MCF 10A (cell line): ENCODE data around the gene DNAI2. TPM values are rescaled to one million over a fixed set of nuclear protein-coding genes. Genes with fewer than 3 reads are reported as not detected.

Experiments
- BruUV-seq: library from RNA; stranded (reverse); fragments of 400-500 nt; replicated peaks from 2 replicates; lab custom pipeline; 2021; lab: Mats Ljungman, UMichigan
- CTCF ChIA-PET: fragments of 300-600 bp; sonication (Branson Sonifier 250); formaldehyde crosslinking; extraction: SDS; loops from one replicate; lab custom pipeline; 2021; ENCODE audit warnings: antibody characterized with exemption, inconsistent platforms; lab: Yijun Ruan, JAX
- POLR2A ChIA-PET: fragments of 300-600, 350-650 bp; sonication (Branson Sonifier 250); formaldehyde crosslinking; extraction: SDS; loops from one replicate; lab custom pipeline; 2020; ENCODE audit warnings: antibody characterized with exemption, inconsistent platforms; lab: Yijun Ruan, JAX
- DNase-seq: peaks from one replicate; pipeline ENCODE4 v3.0.0-alpha.2; 2018; ENCODE audit not compliant: unreplicated experiment
- H3K27ac Mint-ChIP-seq: one replicate; pipeline ENCODE4 v1.8.0; 2022; ENCODE audit warnings: mild to moderate bottlenecking, low read depth, mixed read lengths; ENCODE audit not compliant: unreplicated experiment
- H3K27me3 Mint-ChIP-seq: one replicate; pipeline ENCODE4 v1.8.0; 2022; ENCODE audit warnings: mixed read lengths; ENCODE audit not compliant: insufficient read depth, unreplicated experiment
- H3K36me3 Mint-ChIP-seq: one replicate; pipeline ENCODE4 v1.8.0; 2022; ENCODE audit warnings: mild to moderate bottlenecking, moderate library complexity, mixed read lengths; ENCODE audit not compliant: insufficient read depth, unreplicated experiment
- H3K4me1 Mint-ChIP-seq: one replicate; pipeline ENCODE4 v1.8.0; 2022; ENCODE audit warnings: mixed read lengths; ENCODE audit not compliant: insufficient read depth, unreplicated experiment
- H3K4me3 Mint-ChIP-seq: one replicate; pipeline ENCODE4 v1.8.0; 2022; ENCODE audit warnings: mild to moderate bottlenecking, moderate library complexity, mixed read lengths; ENCODE audit not compliant: unreplicated experiment
- H3K9me3 Mint-ChIP-seq: one replicate; pipeline ENCODE4 v1.8.0; 2022; ENCODE audit warnings: mixed read lengths; ENCODE audit not compliant: unreplicated experiment
- intact Hi-C: fragments of 100-400 bp; cut with micrococcal nuclease; formaldehyde crosslinking; loops from 2 replicates; pipeline ENCODE4 v1.14.1; 2022
- total RNA-seq: library from RNA; stranded (reverse); gene quantifications from 2 replicates; pipeline ENCODE4 v1.2.3, GENCODE V29; 2022
- TF ChIP-seq, protein P1 (sequence below): fragments of 200-600 bp; IDR thresholded peaks from one replicate; pipeline ENCODE4 v1.8.0; 2022; ENCODE audit warnings: antibody characterized with exemption, mild to moderate bottlenecking; ENCODE audit not compliant: unreplicated experiment

Gene DNAI2
- total RNA-seq, 1 experiment from 2014 or later: not detected

DNA sequence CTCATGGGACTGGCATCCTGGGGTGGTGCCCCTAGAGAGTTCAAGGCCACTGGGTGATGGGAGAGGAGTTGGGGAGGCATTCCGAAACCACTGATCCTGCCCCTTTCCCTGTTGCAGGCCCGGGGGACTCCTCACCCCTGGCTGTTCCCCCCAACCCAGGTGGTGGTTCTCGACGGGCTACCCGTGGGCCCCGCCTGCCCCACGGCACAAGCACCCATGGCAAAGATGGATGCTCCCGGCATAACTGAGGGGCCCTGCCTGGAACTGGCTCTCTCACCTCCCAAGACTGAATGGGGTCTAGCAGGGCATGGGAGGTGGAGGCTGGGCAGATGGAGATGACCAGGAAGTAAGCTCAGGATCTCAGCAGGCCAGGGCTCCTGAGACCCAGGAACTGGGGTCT is 81.0 kb downstream of the DNAI2 start:
- Mint-ChIP-seq H3K27me3 (peaks cover 27% of the 10 kb centered on the region), H3K4me3 (no peak overlapping the region), H3K36me3 (no peaks in the 10 kb centered on the region), H3K9me3 (no peaks in the 10 kb centered on the region), H3K27ac (no peak overlapping the region), H3K4me1 (no peaks in the 10 kb centered on the region)
- ChIA-PET POLR2A (no interaction called here), CTCF (interaction anchor here (0.9 kb wide), 1 partner anchor 13 kb away, joined by 3 read pairs; no protein-coding TSS in a partner anchor)
- intact Hi-C loops: no loop called here
- no TSS peak for BruUV-seq
- TF ChIP-seq, protein P1, sequence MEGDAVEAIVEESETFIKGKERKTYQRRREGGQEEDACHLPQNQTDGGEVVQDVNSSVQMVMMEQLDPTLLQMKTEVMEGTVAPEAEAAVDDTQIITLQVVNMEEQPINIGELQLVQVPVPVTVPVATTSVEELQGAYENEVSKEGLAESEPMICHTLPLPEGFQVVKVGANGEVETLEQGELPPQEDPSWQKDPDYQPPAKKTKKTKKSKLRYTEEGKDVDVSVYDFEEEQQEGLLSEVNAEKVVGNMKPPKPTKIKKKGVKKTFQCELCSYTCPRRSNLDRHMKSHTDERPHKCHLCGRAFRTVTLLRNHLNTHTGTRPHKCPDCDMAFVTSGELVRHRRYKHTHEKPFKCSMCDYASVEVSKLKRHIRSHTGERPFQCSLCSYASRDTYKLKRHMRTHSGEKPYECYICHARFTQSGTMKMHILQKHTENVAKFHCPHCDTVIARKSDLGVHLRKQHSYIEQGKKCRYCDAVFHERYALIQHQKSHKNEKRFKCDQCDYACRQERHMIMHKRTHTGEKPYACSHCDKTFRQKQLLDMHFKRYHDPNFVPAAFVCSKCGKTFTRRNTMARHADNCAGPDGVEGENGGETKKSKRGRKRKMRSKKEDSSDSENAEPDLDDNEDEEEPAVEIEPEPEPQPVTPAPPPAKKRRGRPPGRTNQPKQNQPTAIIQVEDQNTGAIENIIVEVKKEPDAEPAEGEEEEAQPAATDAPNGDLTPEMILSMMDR: no peak
- DNase-seq: no peak

DNA sequence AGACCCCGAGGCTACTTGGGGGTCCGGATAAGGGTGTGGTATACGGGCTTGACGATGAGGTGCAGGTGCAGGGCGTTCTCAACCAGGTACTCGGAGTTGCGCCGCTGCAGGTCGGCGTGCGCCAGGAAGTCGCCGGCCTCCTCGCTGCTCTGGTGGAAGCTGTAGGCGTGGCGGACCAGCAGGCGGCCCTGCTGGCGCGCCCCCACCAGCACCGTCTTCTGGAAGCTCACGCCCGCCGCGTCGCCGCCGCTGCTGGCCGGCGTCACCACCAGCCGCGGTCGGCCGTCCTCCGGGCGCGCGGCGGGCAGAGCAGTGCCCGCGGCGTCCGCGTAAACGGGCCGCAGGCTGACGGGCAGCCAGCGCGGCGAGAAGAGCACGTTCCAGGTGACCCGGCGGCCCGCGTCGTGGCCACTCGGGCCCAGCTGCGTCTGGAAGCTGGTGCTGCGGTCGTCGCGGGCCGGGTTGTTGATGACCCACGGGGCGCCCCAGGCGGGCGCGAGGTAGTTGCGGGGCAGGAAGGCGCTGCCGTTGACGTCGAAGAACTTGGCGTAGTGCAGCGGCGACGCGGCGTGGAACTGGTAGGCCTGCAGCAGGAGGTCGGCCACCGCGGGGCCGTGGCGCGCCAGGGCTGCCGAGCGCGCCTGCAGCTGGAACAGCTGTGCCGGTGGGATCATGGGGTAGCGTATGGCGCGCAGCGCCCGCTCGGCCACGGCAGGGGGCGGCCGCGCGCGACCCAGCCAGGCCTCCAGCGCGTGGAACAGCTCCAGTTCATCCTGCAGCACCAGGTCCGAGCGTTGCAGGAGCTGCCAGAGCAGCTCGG is 82.8 kb downstream of the DNAI2 start:
- no TSS peak for BruUV-seq
- no peaks in the 10 kb centered on the region for H3K4me1 Mint-ChIP-seq
- H3K27ac Mint-ChIP-seq: no peak overlapping the region
- H3K9me3 Mint-ChIP-seq: no peaks in the 10 kb centered on the region
- TF ChIP-seq, protein P1: no peak
- no peaks in the 10 kb centered on the region for H3K36me3 Mint-ChIP-seq
- no peak overlapping the region for H3K4me3 Mint-ChIP-seq
- POLR2A ChIA-PET: no interaction called here
- intact Hi-C loops: no loop called here
- DNase-seq: no peak
- CTCF ChIA-PET: interaction anchor here (0.8 to 2.0 kb wide), 2 partner anchors 11 to 12 kb away, joined by 3 to 8 read pairs; no protein-coding TSS in a partner anchor
- H3K27me3 Mint-ChIP-seq: peaks cover 40% of the 10 kb centered on the region

DNA sequence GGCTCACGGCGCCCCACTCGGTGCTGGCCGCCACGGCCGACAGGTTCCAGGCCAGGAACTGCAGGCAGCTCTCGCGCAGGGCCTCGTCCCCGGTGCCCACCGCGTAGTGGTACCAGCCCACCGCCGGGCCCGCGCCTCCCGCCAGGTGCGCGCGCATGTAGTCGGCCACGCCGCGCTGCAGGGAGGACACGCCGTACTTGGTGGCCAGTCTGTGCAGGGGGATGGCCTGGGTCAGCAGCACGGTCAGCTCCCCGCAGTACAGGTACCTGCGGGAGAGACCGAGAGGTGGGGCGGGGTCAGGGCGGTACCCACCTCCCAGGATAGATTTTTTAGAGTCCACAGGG is 83.4 kb downstream of the DNAI2 start:
- Mint-ChIP-seq H3K36me3 (no peaks in the 10 kb centered on the region), H3K27ac (no peak overlapping the region), H3K4me1 (no peaks in the 10 kb centered on the region), H3K9me3 (no peaks in the 10 kb centered on the region), H3K27me3 (peaks cover 46% of the 10 kb centered on the region), H3K4me3 (no peak overlapping the region)
- intact Hi-C loops: no loop called here
- no peak for DNase-seq
- TF ChIP-seq, protein P1: no peak
- ChIA-PET CTCF (interaction anchor here (2.0 kb wide), 1 partner anchor 11 kb away, joined by 8 read pairs; no protein-coding TSS in a partner anchor), POLR2A (no interaction called here)
- BruUV-seq: no TSS peak

DNA sequence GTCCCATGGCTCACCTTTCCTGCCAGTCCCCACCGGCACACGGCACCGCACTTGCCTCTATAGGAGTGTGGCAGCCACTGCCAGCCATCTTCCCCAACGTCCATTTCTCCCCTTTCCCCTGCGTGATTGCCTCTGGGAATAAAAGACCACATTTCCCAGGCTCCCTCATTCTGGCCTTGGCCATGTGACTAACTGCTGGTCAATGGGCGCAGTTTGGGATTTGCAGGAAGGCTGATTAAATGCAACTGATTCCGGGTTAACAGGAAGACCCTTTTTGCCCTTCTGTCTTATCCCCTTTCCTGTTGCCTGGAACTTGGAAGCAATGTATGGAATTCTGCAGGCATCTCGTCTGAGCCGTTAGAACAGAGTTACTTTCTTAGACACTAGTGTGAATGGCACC is 84.7 kb downstream of the DNAI2 start:
- no peak for DNase-seq
- ChIA-PET POLR2A (no interaction called here), CTCF (interaction anchor here (0.9 to 2.0 kb wide), 3 partner anchors 9 to 96 kb away, joined by 3 to 8 read pairs (median 6); no protein-coding TSS in a partner anchor)
- Mint-ChIP-seq H3K9me3 (no peaks in the 10 kb centered on the region), H3K4me3 (no peak overlapping the region), H3K27ac (no peak overlapping the region), H3K36me3 (no peaks in the 10 kb centered on the region), H3K27me3 (peaks cover 40% of the 10 kb centered on the region), H3K4me1 (no peaks in the 10 kb centered on the region)
- intact Hi-C loops: no loop called here
- TF ChIP-seq, protein P1: no peak
- no TSS peak for BruUV-seq
